ENCODE data around the gene AMIGO3. TPM values are rescaled to one million over a fixed set of nuclear protein-coding genes. Genes with fewer than 3 reads are reported as not detected.

Gene AMIGO3
- polyA plus RNA-seq, 1 of the 3 experiments (the other 2 are of a cell fraction) = 1.1 TPM

DNA sequence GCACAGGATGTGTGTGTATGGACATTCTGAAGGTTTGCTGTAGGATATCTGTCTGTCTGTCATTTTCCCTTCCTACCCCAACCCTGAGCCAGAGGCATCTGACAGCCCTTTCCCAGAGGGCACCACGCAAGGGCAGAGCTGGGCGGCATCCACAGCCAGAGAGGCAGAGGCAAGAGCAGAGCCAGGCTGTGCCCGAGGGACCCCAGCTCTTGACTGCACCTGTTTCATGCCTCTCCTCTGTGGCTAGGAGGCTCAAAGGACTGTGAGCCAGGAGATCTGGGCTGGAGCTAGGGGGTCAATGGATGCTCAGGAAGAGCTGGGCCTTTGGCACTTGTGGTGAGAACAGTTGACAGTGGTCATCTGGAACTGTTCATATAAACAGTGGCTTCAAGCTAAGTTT is 50.1 kb downstream of the AMIGO3 start (continued):
- TF ChIP-seq, protein P1, sequence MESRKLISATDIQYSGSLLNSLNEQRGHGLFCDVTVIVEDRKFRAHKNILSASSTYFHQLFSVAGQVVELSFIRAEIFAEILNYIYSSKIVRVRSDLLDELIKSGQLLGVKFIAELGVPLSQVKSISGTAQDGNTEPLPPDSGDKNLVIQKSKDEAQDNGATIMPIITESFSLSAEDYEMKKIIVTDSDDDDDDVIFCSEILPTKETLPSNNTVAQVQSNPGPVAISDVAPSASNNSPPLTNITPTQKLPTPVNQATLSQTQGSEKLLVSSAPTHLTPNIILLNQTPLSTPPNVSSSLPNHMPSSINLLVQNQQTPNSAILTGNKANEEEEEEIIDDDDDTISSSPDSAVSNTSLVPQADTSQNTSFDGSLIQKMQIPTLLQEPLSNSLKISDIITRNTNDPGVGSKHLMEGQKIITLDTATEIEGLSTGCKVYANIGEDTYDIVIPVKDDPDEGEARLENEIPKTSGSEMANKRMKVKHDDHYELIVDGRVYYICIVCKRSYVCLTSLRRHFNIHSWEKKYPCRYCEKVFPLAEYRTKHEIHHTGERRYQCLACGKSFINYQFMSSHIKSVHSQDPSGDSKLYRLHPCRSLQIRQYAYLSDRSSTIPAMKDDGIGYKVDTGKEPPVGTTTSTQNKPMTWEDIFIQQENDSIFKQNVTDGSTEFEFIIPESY (IDR thresholded peaks at IDR 0.05; ENCODE audit: borderline replicate concordance, low read depth) = no peak
- TF ChIP-seq RFX5 (IDR thresholded peaks at IDR 0.05; ENCODE audit: low read length) (no peak), RXRA (IDR thresholded peaks at IDR 0.05; ENCODE audit: borderline replicate concordance, low read depth) (no peak)

DNA sequence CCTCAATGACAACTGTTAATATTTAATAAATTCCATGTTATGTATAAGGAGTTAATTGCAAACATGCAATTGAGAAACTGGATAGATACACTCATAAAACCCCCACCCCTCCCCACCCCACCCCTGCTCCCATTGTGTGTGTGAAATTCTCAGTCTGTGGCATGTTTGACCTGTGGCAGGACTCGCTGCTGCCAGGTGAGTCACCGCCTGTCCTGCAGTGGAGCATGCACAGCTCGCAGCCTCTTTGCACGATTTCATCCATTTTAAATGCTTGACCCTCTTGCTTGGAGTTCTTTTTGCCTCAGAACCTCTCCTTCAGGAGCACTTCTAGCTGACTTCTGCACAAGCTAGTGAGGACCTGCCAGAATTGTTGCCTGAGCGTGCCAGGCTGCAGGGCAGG is 50.6 kb downstream of the AMIGO3 start:
- Histone ChIP-seq H3K9ac (no peak overlapping the region), H3K9me2 (no peaks in the 10 kb centered on the region), H4K20me1 (ENCODE audit: insufficient read depth) (no peaks in the 10 kb centered on the region), H3K4me1 (ENCODE audit: control insufficient read depth in 1 of 2, insufficient read depth in 2 of 2, low read depth in 1 of 2, low read length in 1 of 2) (peaks cover 0 to 9% of the 10 kb centered on the region in 2 experiments; a peak in 1 of 4 replicates), H3K4me3 (ENCODE audit: low read depth in 2 of 2, low read length in 1 of 2) (no peak overlapping the region), H2AFZ (ENCODE audit: low read depth) (no peak overlapping the region), H3F3A (replicated peaks; ENCODE audit: insufficient read depth) (peaks cover 5% of the 10 kb centered on the region), H3K4me2 (no peak overlapping the region), H3K9me3 (no peaks in the 10 kb centered on the region), H3K27me3 (ENCODE audit: insufficient read depth) (no peaks in the 10 kb centered on the region), H3K27ac (ENCODE audit: low read depth in 2 of 2, low read length in 1 of 2) (no peak overlapping the region), H3K36me3 (replicated peaks in 1 of 2; ENCODE audit: control insufficient read depth in 1 of 2, insufficient read depth in 2 of 2, low read length in 1 of 2) (no peaks in the 10 kb centered on the region), H3K79me2 (ENCODE audit: insufficient read depth) (0 out of 2 replicates have a peak, but pooled peaks cover 3% of the 10 kb centered on the region)
- 65% methylated on average over 5 of the region's 5 CpGs for WGBS (ENCODE audit: low lambda C conversion rate)
- no peak for TF ChIP-seq SIN3A (IDR thresholded peaks at IDR 0.05; ENCODE audit: borderline replicate concordance, low read depth, low read length)
- TF ChIP-seq, protein P2, sequence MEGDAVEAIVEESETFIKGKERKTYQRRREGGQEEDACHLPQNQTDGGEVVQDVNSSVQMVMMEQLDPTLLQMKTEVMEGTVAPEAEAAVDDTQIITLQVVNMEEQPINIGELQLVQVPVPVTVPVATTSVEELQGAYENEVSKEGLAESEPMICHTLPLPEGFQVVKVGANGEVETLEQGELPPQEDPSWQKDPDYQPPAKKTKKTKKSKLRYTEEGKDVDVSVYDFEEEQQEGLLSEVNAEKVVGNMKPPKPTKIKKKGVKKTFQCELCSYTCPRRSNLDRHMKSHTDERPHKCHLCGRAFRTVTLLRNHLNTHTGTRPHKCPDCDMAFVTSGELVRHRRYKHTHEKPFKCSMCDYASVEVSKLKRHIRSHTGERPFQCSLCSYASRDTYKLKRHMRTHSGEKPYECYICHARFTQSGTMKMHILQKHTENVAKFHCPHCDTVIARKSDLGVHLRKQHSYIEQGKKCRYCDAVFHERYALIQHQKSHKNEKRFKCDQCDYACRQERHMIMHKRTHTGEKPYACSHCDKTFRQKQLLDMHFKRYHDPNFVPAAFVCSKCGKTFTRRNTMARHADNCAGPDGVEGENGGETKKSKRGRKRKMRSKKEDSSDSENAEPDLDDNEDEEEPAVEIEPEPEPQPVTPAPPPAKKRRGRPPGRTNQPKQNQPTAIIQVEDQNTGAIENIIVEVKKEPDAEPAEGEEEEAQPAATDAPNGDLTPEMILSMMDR (IDR thresholded peaks at IDR 0.05) = no peak
- TF ChIP-seq, protein P3, sequence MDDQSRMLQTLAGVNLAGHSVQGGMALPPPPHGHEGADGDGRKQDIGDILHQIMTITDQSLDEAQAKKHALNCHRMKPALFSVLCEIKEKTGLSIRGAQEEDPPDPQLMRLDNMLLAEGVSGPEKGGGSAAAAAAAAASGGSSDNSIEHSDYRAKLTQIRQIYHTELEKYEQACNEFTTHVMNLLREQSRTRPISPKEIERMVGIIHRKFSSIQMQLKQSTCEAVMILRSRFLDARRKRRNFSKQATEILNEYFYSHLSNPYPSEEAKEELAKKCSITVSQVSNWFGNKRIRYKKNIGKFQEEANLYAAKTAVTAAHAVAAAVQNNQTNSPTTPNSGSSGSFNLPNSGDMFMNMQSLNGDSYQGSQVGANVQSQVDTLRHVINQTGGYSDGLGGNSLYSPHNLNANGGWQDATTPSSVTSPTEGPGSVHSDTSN (IDR thresholded peaks at IDR 0.05) = no peak
- ChIA-PET CTCF (interaction anchor here (5.6 kb wide), 1 partner anchor 131 kb away, joined by 299 read pairs; no protein-coding TSS in a partner anchor), POLR2A (interaction anchor here (0.5 kb wide), 1 partner anchor 693 kb away, joined by 3 read pairs; no protein-coding TSS in a partner anchor)
- no peak for DNase-seq

DNA sequence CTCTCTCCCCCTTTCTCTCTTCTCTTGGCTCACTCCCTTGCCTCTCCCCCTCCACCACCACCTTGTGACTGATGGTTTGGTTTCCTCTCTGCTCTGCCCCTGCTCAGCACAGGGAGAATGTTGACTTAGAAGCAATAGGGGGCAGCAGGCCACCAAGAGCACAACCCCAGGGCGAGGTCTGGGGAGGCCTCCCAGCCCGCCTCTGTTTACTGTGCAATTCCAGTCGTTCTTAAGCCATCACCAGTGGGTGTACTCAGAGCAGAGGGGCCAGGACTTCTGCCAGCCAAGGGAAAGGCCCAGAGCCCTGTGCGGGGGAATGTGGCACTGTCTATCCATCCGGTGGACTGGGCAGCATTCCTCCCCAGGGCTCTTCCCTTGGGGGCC is 51.1 kb downstream of the AMIGO3 start:
- no peaks in the 10 kb centered on the region for H3K9me3 ChIP-seq
- H3K27me3 ChIP-seq (ENCODE audit: insufficient read depth) = no peaks in the 10 kb centered on the region
- H3F3A ChIP-seq (replicated peaks; ENCODE audit: insufficient read depth) = peaks cover 5% of the 10 kb centered on the region
- H4K20me1 ChIP-seq (ENCODE audit: insufficient read depth) = no peaks in the 10 kb centered on the region
- H3K4me3 ChIP-seq (ENCODE audit: low read depth in 2 of 2, low read length in 1 of 2) = no peak overlapping the region
- no peak overlapping the region for H2AFZ ChIP-seq (ENCODE audit: low read depth)
- 0 out of 2 replicates have a peak, but pooled peaks cover 3% of the 10 kb centered on the region for H3K79me2 ChIP-seq (ENCODE audit: insufficient read depth)
- ChIA-PET POLR2A (interaction anchor here (0.5 kb wide), 1 partner anchor 692 kb away, joined by 3 read pairs; no protein-coding TSS in a partner anchor), CTCF (interaction anchor here (5.6 kb wide), 1 partner anchor 131 kb away, joined by 299 read pairs; no protein-coding TSS in a partner anchor)
- no peaks in the 10 kb centered on the region for H3K9me2 ChIP-seq
- no peak overlapping the region for H3K9ac ChIP-seq
- DNase-seq = no peak
- no peak overlapping the region for H3K27ac ChIP-seq (ENCODE audit: low read depth in 2 of 2, low read length in 1 of 2)
- no peaks in the 10 kb centered on the region for H3K36me3 ChIP-seq (replicated peaks in 1 of 2; ENCODE audit: control insufficient read depth in 1 of 2, insufficient read depth in 2 of 2, low read length in 1 of 2)
- 76% methylated on average over 5 of the region's 5 CpGs for WGBS (ENCODE audit: low lambda C conversion rate)
- H3K4me1 ChIP-seq (ENCODE audit: control insufficient read depth in 1 of 2, insufficient read depth in 2 of 2, low read depth in 1 of 2, low read length in 1 of 2) = peaks cover 0 to 9% of the 10 kb centered on the region in 2 experiments; a peak in 1 of 4 replicates
- H3K4me2 ChIP-seq = no peak overlapping the region
- TF ChIP-seq MXI1 (IDR thresholded peaks at IDR 0.05; ENCODE audit: low read depth, low read length) (no peak), MEF2A (IDR thresholded peaks at IDR 0.05; ENCODE audit: borderline replicate concordance, low read depth) (no peak), RXRA (IDR thresholded peaks at IDR 0.05; ENCODE audit: borderline replicate concordance, low read depth) (no peak), TCF12 (IDR thresholded peaks at IDR 0.05) (no peak), NFIC (IDR thresholded peaks at IDR 0.05; ENCODE audit: borderline replicate concordance) (no peak), SMC3 (IDR thresholded peaks at IDR 0.05; ENCODE audit: low read depth, low read length) (no peak), JUND (IDR thresholded peaks at IDR 0.05) (no peak), EZH2phosphoT487 (IDR thresholded peaks at IDR 0.05; ENCODE audit: borderline replicate concordance, low read depth) (no peak)
- TF ChIP-seq, protein P4, sequence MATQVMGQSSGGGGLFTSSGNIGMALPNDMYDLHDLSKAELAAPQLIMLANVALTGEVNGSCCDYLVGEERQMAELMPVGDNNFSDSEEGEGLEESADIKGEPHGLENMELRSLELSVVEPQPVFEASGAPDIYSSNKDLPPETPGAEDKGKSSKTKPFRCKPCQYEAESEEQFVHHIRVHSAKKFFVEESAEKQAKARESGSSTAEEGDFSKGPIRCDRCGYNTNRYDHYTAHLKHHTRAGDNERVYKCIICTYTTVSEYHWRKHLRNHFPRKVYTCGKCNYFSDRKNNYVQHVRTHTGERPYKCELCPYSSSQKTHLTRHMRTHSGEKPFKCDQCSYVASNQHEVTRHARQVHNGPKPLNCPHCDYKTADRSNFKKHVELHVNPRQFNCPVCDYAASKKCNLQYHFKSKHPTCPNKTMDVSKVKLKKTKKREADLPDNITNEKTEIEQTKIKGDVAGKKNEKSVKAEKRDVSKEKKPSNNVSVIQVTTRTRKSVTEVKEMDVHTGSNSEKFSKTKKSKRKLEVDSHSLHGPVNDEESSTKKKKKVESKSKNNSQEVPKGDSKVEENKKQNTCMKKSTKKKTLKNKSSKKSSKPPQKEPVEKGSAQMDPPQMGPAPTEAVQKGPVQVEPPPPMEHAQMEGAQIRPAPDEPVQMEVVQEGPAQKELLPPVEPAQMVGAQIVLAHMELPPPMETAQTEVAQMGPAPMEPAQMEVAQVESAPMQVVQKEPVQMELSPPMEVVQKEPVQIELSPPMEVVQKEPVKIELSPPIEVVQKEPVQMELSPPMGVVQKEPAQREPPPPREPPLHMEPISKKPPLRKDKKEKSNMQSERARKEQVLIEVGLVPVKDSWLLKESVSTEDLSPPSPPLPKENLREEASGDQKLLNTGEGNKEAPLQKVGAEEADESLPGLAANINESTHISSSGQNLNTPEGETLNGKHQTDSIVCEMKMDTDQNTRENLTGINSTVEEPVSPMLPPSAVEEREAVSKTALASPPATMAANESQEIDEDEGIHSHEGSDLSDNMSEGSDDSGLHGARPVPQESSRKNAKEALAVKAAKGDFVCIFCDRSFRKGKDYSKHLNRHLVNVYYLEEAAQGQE (IDR thresholded peaks at IDR 0.05; ENCODE audit: low read depth, low read length) = no peak
- TF ChIP-seq, protein P5, sequence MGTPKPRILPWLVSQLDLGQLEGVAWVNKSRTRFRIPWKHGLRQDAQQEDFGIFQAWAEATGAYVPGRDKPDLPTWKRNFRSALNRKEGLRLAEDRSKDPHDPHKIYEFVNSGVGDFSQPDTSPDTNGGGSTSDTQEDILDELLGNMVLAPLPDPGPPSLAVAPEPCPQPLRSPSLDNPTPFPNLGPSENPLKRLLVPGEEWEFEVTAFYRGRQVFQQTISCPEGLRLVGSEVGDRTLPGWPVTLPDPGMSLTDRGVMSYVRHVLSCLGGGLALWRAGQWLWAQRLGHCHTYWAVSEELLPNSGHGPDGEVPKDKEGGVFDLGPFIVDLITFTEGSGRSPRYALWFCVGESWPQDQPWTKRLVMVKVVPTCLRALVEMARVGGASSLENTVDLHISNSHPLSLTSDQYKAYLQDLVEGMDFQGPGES (IDR thresholded peaks at IDR 0.05; ENCODE audit: low read depth, low read length) = no peak
